ENCODE data around the gene RBM48. TPM values are rescaled to one million over a fixed set of nuclear protein-coding genes. Genes with fewer than 3 reads are reported as not detected.
"Not testable (repeated sequence)": the region's sequence is repeated elsewhere in the genome, so short reads cannot be mapped to it uniquely, and the experiment has no call there.

RBM48 gene
- total RNA-seq (10 to 100 TPM; 23.9 to 37.1 (median 29.6) TPM), total RNA-seq (19.1 to 56.5 (median 41.8) reads per million in 29 experiments)
- total RNA-seq (2013) = 27.7 TPM

- WGBS (ENCODE audit: insufficient coverage) = under 1% methylated on average over 67 of the region's 79 CpGs
- no peaks in the 10 kb centered on the region for H3K27me3 ChIP-seq (replicated peaks in 1 of 2; ENCODE audit: control insufficient read depth in 2 of 2, extremely low read depth in 1 of 2, insufficient read depth in 2 of 2, low read length in 1 of 2)
- H3K36me3 ChIP-seq (ENCODE audit: control insufficient read depth in 2 of 2, extremely low read depth in 1 of 2, insufficient read depth in 1 of 2, low read length in 1 of 2) = peaks cover 0 to 26% of the 10 kb centered on the region in 2 donors
- Mint-ChIP-seq H3K27me3 (no peaks in the 10 kb centered on the region), H3K4me3 (peak within 1 kb of the TSS; percentile 83 to 85 (median 84)), H3K9me3 (no peaks in the 10 kb centered on the region), H3K36me3 (peaks cover 19% of the 10 kb centered on the region), H3K27ac (peak within 1 kb of the TSS; percentile 89 to 96), H3K4me1 (peaks cover 43 to 61% (median 49%) of the 10 kb centered on the region in 3 donors)
- DNase-seq (peak; percentile 85 to 99 (median 96)), ATAC-seq (replicated peaks in 1 of 4) (peak; percentile 90 to 95 (median 94))
- ChIA-PET POLR2A (interaction anchor here (0.5 to 1.3 kb wide), 28 partner anchors 8 to 703 kb away, joined by 3 to 14 read pairs (median 4); partner anchors contain the start of genes AKAP9 (in 1 of the 2), FAM133B (in 1 of the 2), GATAD1 (in 1 of the 2) and MTERF1 (in 1 of the 2)), CTCF (interaction anchor here (0.5 to 2.2 kb wide), 35 partner anchors 10 to 704 kb away, joined by 3 to 34 read pairs (median 4); partner anchors contain the start of genes AKAP9 (in 1 of the 2), ANKIB1 (in 1 of the 2), FAM133B (in 1 of the 2) and GATAD1 (in 1 of the 2))
- H3K27ac ChIP-seq (ENCODE audit: low read length) = peak within 1 kb of the TSS; percentile 93
- H3K4me1 ChIP-seq (ENCODE audit: control insufficient read depth in 1 of 2, extremely low read depth in 1 of 2, insufficient read depth in 2 of 2, low read length in 2 of 2) = peaks cover 9 to 19% of the 10 kb centered on the region in 2 experiments
- peak within 1 kb of the TSS; percentile 87 to 96 for H3K4me3 ChIP-seq (ENCODE audit: control insufficient read depth in 1 of 2, extremely low read depth in 1 of 2, low read length in 1 of 2)
- H3K9me3 ChIP-seq = no peaks in the 10 kb centered on the region
These were observed at the start of gene RBM48, which contains the start of gene PEX1 for GRCh38 chr7:92528188-92528957. Gene RBM48, plus strand, starts transcription at chr7:92528795. Its CDS starts 19 bp downstream, at chr7:92528814. Gene PEX1, minus strand, starts transcription at chr7:92528520. Its CDS starts 85 bp downstream, at chr7:92528435.

DNA sequence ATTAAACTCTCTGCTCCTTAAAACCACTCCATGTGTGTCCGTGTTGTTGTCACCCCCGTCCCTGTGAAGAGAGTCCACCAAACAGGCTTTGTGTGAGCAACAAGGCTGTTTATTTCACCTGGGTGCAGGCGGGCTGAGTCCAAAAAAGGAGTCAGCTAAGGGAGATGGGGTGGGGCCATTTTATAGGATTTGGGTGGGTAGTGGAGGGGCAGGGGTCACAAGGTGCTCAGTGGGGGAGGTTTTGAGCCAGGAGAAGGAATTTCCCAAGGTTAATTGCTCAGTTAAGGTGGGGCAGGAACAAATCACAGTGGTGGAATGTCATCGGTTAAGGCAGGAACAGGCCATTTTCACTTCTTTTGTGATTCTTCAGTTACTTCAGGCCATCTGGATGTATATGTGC, 49.4 kb upstream of the RBM48 start:
- H3K4me3 Mint-ChIP-seq; ATAC-seq (replicated peaks in 1 of 4); H3K27ac Mint-ChIP-seq; DNase-seq; H3K36me3 ChIP-seq (ENCODE audit: control insufficient read depth in 2 of 2, extremely low read depth in 1 of 2, insufficient read depth in 1 of 2, low read length in 1 of 2); H3K4me1 Mint-ChIP-seq; H3K9me3 ChIP-seq; H3K9me3 Mint-ChIP-seq; H3K27me3 Mint-ChIP-seq; CTCF ChIA-PET; H3K27ac ChIP-seq (ENCODE audit: low read length); POLR2A ChIA-PET; H3K4me1 ChIP-seq (ENCODE audit: control insufficient read depth in 1 of 2, extremely low read depth in 1 of 2, insufficient read depth in 2 of 2, low read length in 2 of 2); H3K27me3 ChIP-seq (replicated peaks in 1 of 2; ENCODE audit: control insufficient read depth in 2 of 2, extremely low read depth in 1 of 2, insufficient read depth in 2 of 2, low read length in 1 of 2); H3K4me3 ChIP-seq (ENCODE audit: control insufficient read depth in 1 of 2, extremely low read depth in 1 of 2, low read length in 1 of 2): not testable (repeated sequence)
- H3K36me3 Mint-ChIP-seq = peaks cover 11% of the 10 kb centered on the region
- 100% methylated on average over 3 of the region's 4 CpGs for WGBS (ENCODE audit: insufficient coverage)

GRCh38 chr7:92483624-92484023, 45.0 kb upstream of the RBM48 start:
- H3K36me3 ChIP-seq (ENCODE audit: control insufficient read depth in 2 of 2, extremely low read depth in 1 of 2, insufficient read depth in 1 of 2, low read length in 1 of 2) = peaks cover 4 to 21% of the 10 kb centered on the region in 2 donors
- CTCF ChIA-PET; H3K4me3 Mint-ChIP-seq; POLR2A ChIA-PET; DNase-seq; ATAC-seq (replicated peaks in 1 of 4); H3K9me3 Mint-ChIP-seq; H3K27ac ChIP-seq (ENCODE audit: low read length); H3K4me1 Mint-ChIP-seq; H3K4me3 ChIP-seq (ENCODE audit: control insufficient read depth in 1 of 2, extremely low read depth in 1 of 2, low read length in 1 of 2); H3K27ac Mint-ChIP-seq; H3K4me1 ChIP-seq (ENCODE audit: control insufficient read depth in 1 of 2, extremely low read depth in 1 of 2, insufficient read depth in 2 of 2, low read length in 2 of 2); H3K27me3 Mint-ChIP-seq; H3K9me3 ChIP-seq; H3K27me3 ChIP-seq (replicated peaks in 1 of 2; ENCODE audit: control insufficient read depth in 2 of 2, extremely low read depth in 1 of 2, insufficient read depth in 2 of 2, low read length in 1 of 2): not testable (repeated sequence)
- H3K36me3 Mint-ChIP-seq = peaks cover 11% of the 10 kb centered on the region
- WGBS (ENCODE audit: insufficient coverage) = 81% methylated on average over 3 of the region's 6 CpGs

- peaks cover 4 to 23% of the 10 kb centered on the region in 2 donors for H3K36me3 ChIP-seq (ENCODE audit: control insufficient read depth in 2 of 2, extremely low read depth in 1 of 2, insufficient read depth in 1 of 2, low read length in 1 of 2)
- 98% methylated on average over 4 of the region's 6 CpGs for WGBS (ENCODE audit: insufficient coverage)
- H3K27me3 ChIP-seq (replicated peaks in 1 of 2; ENCODE audit: control insufficient read depth in 2 of 2, extremely low read depth in 1 of 2, insufficient read depth in 2 of 2, low read length in 1 of 2); H3K4me1 ChIP-seq (ENCODE audit: control insufficient read depth in 1 of 2, extremely low read depth in 1 of 2, insufficient read depth in 2 of 2, low read length in 2 of 2); CTCF ChIA-PET; H3K9me3 Mint-ChIP-seq; H3K27ac Mint-ChIP-seq; ATAC-seq (replicated peaks in 1 of 4); H3K4me1 Mint-ChIP-seq; H3K4me3 ChIP-seq (ENCODE audit: control insufficient read depth in 1 of 2, extremely low read depth in 1 of 2, low read length in 1 of 2); H3K27ac ChIP-seq (ENCODE audit: low read length); H3K4me3 Mint-ChIP-seq; H3K9me3 ChIP-seq; POLR2A ChIA-PET; H3K27me3 Mint-ChIP-seq; DNase-seq: not testable (repeated sequence)
- H3K36me3 Mint-ChIP-seq = peaks cover 12% of the 10 kb centered on the region
These were observed 44.4 kb upstream of the RBM48 start for GRCh38 chr7:92484226-92484625.

DNA sequence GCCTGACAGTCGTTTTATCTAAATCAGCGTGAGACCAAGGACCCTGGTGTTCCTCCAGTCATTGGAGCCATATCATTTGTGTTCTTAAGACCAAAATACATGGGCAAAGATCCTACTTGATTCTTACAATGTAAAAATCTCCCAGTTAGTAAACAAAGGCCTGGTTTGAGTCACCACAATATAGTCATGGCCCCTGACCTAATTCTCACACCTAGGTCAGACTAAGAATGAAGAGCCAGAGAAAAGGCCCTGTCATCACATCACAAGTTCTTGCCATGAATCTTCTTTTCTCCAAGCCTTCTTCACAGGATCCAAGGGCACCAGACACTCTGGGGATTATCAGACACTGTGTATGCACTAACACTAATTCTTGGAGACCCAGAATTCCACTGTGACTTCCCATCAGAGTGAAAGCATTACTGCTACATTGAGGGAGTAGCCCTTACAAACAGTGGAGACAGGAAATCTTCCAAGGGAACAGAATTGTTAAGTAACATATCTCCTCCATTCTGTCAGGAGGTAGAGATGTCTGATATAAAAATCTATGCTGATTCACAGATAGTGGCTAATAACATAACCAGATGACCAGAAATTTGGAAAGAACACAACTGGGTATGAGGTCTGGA, 43.2 kb upstream of the RBM48 start:
- Mint-ChIP-seq H3K27me3 (no peaks in the 10 kb centered on the region), H3K4me1 (no peaks in the 10 kb centered on the region), H3K4me3 (no peak overlapping the region), H3K36me3 (peaks cover 18% of the 10 kb centered on the region), H3K9me3 (no peaks in the 10 kb centered on the region), H3K27ac (no peak overlapping the region)
- Histone ChIP-seq H3K4me3 (ENCODE audit: control insufficient read depth in 1 of 2, extremely low read depth in 1 of 2, low read length in 1 of 2) (no peak overlapping the region), H3K9me3 (no peaks in the 10 kb centered on the region), H3K27ac (ENCODE audit: low read length) (no peak overlapping the region), H3K27me3 (replicated peaks in 1 of 2; ENCODE audit: control insufficient read depth in 2 of 2, extremely low read depth in 1 of 2, insufficient read depth in 2 of 2, low read length in 1 of 2) (no peaks in the 10 kb centered on the region), H3K36me3 (ENCODE audit: control insufficient read depth in 2 of 2, extremely low read depth in 1 of 2, insufficient read depth in 1 of 2, low read length in 1 of 2) (peaks cover 4 to 30% of the 10 kb centered on the region in 2 donors), H3K4me1 (ENCODE audit: control insufficient read depth in 1 of 2, extremely low read depth in 1 of 2, insufficient read depth in 2 of 2, low read length in 2 of 2) (no peaks in the 10 kb centered on the region)
- ChIA-PET CTCF (interaction anchor here in 1 of 2 donors (0.7 kb wide), 1 partner anchor 1448 kb away, joined by 3 read pairs; no protein-coding TSS in a partner anchor), POLR2A (no interaction called here)
- ATAC-seq (replicated peaks in 1 of 4) (no peak), DNase-seq (no peak)
- WGBS (ENCODE audit: insufficient coverage) = 89% methylated on average over 2 of the region's 2 CpGs

DNA sequence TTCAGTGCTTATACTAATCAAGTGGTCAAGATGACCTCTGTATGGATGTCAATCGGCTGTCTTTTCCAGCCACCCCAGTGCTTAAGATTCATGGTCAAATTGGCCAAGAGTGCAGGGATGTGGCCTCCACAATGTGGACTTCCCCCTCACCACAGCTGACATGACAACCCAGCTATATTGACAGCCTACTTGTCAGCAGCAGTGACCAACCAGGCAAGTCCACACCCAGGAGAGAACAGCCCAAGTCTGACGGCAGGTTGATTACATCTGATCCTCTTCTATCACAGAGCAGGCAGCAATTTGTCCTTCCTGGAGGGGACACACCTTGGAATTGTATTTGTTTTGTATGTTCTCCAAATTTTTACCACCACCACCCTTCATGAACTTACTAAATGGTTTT, 42.6 kb upstream of the RBM48 start:
- ChIA-PET POLR2A (no interaction called here), CTCF (no interaction called here)
- ATAC-seq (replicated peaks in 1 of 4) (no peak), DNase-seq (no peak)
- Histone ChIP-seq H3K9me3 (no peaks in the 10 kb centered on the region), H3K4me3 (ENCODE audit: control insufficient read depth in 1 of 2, extremely low read depth in 1 of 2, low read length in 1 of 2) (no peak overlapping the region), H3K36me3 (ENCODE audit: control insufficient read depth in 2 of 2, extremely low read depth in 1 of 2, insufficient read depth in 1 of 2, low read length in 1 of 2) (peaks cover 4 to 34% of the 10 kb centered on the region in 2 donors), H3K27me3 (replicated peaks in 1 of 2; ENCODE audit: control insufficient read depth in 2 of 2, extremely low read depth in 1 of 2, insufficient read depth in 2 of 2, low read length in 1 of 2) (no peaks in the 10 kb centered on the region), H3K4me1 (ENCODE audit: control insufficient read depth in 1 of 2, extremely low read depth in 1 of 2, insufficient read depth in 2 of 2, low read length in 2 of 2) (no peaks in the 10 kb centered on the region), H3K27ac (ENCODE audit: low read length) (no peak overlapping the region)
- H3K4me1 Mint-ChIP-seq = no peaks in the 10 kb centered on the region
- H3K27ac Mint-ChIP-seq = no peak overlapping the region
- no peak overlapping the region for H3K4me3 Mint-ChIP-seq
- peaks cover 20% of the 10 kb centered on the region for H3K36me3 Mint-ChIP-seq
- no peaks in the 10 kb centered on the region for H3K9me3 Mint-ChIP-seq
- 80% methylated on average over 1 of the region's 2 CpGs for WGBS (ENCODE audit: insufficient coverage)
- no peaks in the 10 kb centered on the region for H3K27me3 Mint-ChIP-seq

Measured in T-cell (primary cell).